HepG2 (cell line): ENCODE results near the gene ASTN1. TPM values are rescaled to one million over a fixed set of nuclear protein-coding genes. Genes with fewer than 3 reads are reported as not detected.

Source experiments
- ATAC-seq: fragments of 200-7000 bp; cut with Tn5 transposase; 3 replicates; pipeline ENCODE4 v1.9.1; 2020; ENCODE audit warnings: mild to moderate bottlenecking, moderate library complexity
- BruUV-seq: library from RNA; stranded (reverse); fragments of 400-500 nt; replicated peaks from 2 replicates; lab custom pipeline; 2021; lab: Mats Ljungman, UMichigan
- CTCF ChIA-PET: fragments of 300-600 bp; formaldehyde crosslinking; extraction: SDS; loops from one replicate; lab custom pipeline; 2021; ENCODE audit warnings: low total read pairs, inconsistent platforms, low intra/inter-chr PET ratio; lab: Yijun Ruan, JAX
- POLR2A ChIA-PET: fragments of 350-600 bp; sonication (Branson Sonifier 250); formaldehyde crosslinking; loops from one replicate; lab custom pipeline; 2020; ENCODE audit warnings: antibody characterized with exemption, inconsistent platforms; lab: Yijun Ruan, JAX
- DNase-seq: peaks from one replicate; pipeline ENCODE4 v3.0.0-alpha.2; 2015; ENCODE audit warnings: low spot score
- FAIRE-seq: peaks from 3 replicates; lab custom pipeline; 2011; peaks lifted over from hg19 to GRCh38; lab: Jason Lieb, UNC
- H2AFZ ChIP-seq: one replicate; pipeline ENCODE4 v1.6.1; 2011; ENCODE audit warnings: low read length, inconsistent platforms
- H3K27ac ChIP-seq: fragments of 300-600 bp; 3 replicates; pipeline ENCODE4 v1.8.0; 2011; ENCODE audit warnings: mixed run types, mild to moderate bottlenecking, mixed read lengths, low read length, inconsistent platforms; ENCODE audit not compliant: insufficient read depth; ENCODE audit errors: extremely low read length
- H3K27me3 ChIP-seq, 2 experiments: fragments of 200-600 bp in 1 of 2; 2 replicates in 1 of 2; 3 replicates in 1 of 2; pipeline versions ENCODE4 v1.6.0 to v1.8.0; 2011; ENCODE audit warnings: low read length in 2 of 2, mild to moderate bottlenecking in 2 of 2, moderate library complexity in 2 of 2, inconsistent platforms in 1 of 2; ENCODE audit not compliant: insufficient read depth in 2 of 2, control insufficient read depth in 1 of 2
- H3K36me3 ChIP-seq, 2 experiments: fragments of 200-600 bp in 1 of 2; replicated peaks in 1 of 2; 2 replicates in 1 of 2; 3 replicates in 1 of 2; pipeline versions ENCODE4 v1.5.1 to v1.8.0; 2011; ENCODE audit warnings: low read length in 2 of 2, inconsistent platforms in 1 of 2; ENCODE audit not compliant: insufficient read depth in 2 of 2, control insufficient read depth in 1 of 2
- H3K4me1 ChIP-seq: 2 replicates; pipeline ENCODE4 v1.5.1; 2012; ENCODE audit warnings: low read length, inconsistent platforms; ENCODE audit not compliant: insufficient read depth
- H3K4me2 ChIP-seq: 2 replicates; pipeline ENCODE4 v1.6.0; 2011; ENCODE audit warnings: low read depth, low read length, inconsistent platforms
- H3K4me3 ChIP-seq, 3 experiments: fragments of 200-600 bp in 1 of 3; sonication (generic), shearing (Covaris generic) in 1 of 3; replicated peaks in 1 of 3; 2 replicates each; pipeline ENCODE4 v1.5.1; 2011 to 2016; ENCODE audit warnings: low read length in 3 of 3, inconsistent platforms in 2 of 3, low read depth in 2 of 3, mild to moderate bottlenecking in 2 of 3, control low read depth in 1 of 3, mixed read lengths in 1 of 3; ENCODE audit not compliant: insufficient read depth in 1 of 3
- H3K79me2 ChIP-seq: one replicate; pipeline ENCODE4 v1.6.1; 2011; ENCODE audit warnings: low read length, inconsistent platforms; ENCODE audit not compliant: insufficient read depth
- H3K9ac ChIP-seq: 2 replicates; pipeline ENCODE4 v1.6.0; 2011; ENCODE audit warnings: mild to moderate bottlenecking, low read depth, low read length, inconsistent platforms; ENCODE audit not compliant: insufficient read depth
- H3K9me3 ChIP-seq: 2 replicates; pipeline ENCODE4 v1.5.1; 2012; ENCODE audit warnings: mild to moderate bottlenecking, low read length
- H4K20me1 ChIP-seq: 2 replicates; pipeline ENCODE4 v1.6.0; 2011; ENCODE audit warnings: inconsistent platforms, mild to moderate bottlenecking, low read length, moderate library complexity; ENCODE audit not compliant: insufficient read depth
- AHR ChIP-seq: IDR thresholded peaks from 2 replicates; pipeline ENCODE4 v1.6.1; 2018; ENCODE audit warnings: missing genetic modification reagents, missing compliant biosample characterization
- CBX1 ChIP-seq: IDR thresholded peaks from one replicate; pipeline ENCODE4 v1.6.1; 2016; ENCODE audit warnings: antibody characterized with exemption, low read depth
- ELF4 ChIP-seq: sonication (generic); formaldehyde crosslinking; IDR thresholded peaks from 2 replicates; pipeline ENCODE4 v1.5.0; 2020; ENCODE audit warnings: missing genetic modification reagents, mild to moderate bottlenecking, moderate library complexity, borderline replicate concordance
- HINFP ChIP-seq: sonication (generic); formaldehyde crosslinking; IDR thresholded peaks from 2 replicates; pipeline ENCODE4 v1.4.0; 2020; ENCODE audit warnings: low read depth, mild to moderate bottlenecking, missing genetic modification reagents
- KMT2B ChIP-seq: IDR thresholded peaks from 2 replicates; pipeline ENCODE4 v1.6.1; 2016; ENCODE audit warnings: missing genetic modification reagents, missing compliant biosample characterization
- YEATS4 ChIP-seq: sonication (generic); formaldehyde crosslinking; IDR thresholded peaks from 2 replicates; pipeline ENCODE4 v1.4.0; 2020; ENCODE audit warnings: missing genetic modification reagents, borderline replicate concordance
- ZNF10 ChIP-seq: sonication (generic); formaldehyde crosslinking; IDR thresholded peaks from 2 replicates; pipeline ENCODE4 v1.4.0; 2020; ENCODE audit warnings: mild to moderate bottlenecking, low read depth, missing genetic modification reagents, borderline replicate concordance
- ZNF101 ChIP-seq: sonication (generic); formaldehyde crosslinking; IDR thresholded peaks from 2 replicates; pipeline ENCODE4 v1.4.0; 2020; ENCODE audit warnings: mild to moderate bottlenecking, low read depth, missing genetic modification reagents, borderline replicate concordance
- WGBS: methylation state at CpG from one replicate; pipeline ENCODE4 v1.1.6; 2017; ENCODE audit warnings: low lambda C conversion rate; 5-methylcytosine and 5-hydroxymethylcytosine counted together
- in situ Hi-C: cut with HindIII; loops from 2 replicates; pipeline ENCODE4 v1.10.0; 2017; ENCODE audit warnings: low pct_unique_long_range_greater_than_20kb; ENCODE audit not compliant: extremely low pct_ligation_motif_present
- intact Hi-C: fragments of 100-400 bp; cut with micrococcal nuclease; formaldehyde crosslinking; loops from one replicate; pipeline ENCODE4 v1.10.0; 2022; ENCODE audit not compliant: unreplicated experiment
- polyA plus RNA-seq, 8 experiments: library from polyadenylated mRNA; depleted of rRNA in 3 of 8; stranded (reverse) in 7 of 8; unstranded in 1 of 8; fragments of >200 nt; fragmentation: Illumina TruSeq in 4 of 8; extraction: Trizol in 4 of 8; gene quantifications; 2 replicates each; pipeline versions ENCODE4 v1.2.1 to v1.2.3, GENCODE V29; 2011 to 2016; ENCODE audit warnings: low read depth in 4 of 8, missing spikeins in 1 of 8, mixed read lengths in 1 of 8; ENCODE audit not compliant: insufficient read depth in 1 of 8
- total RNA-seq, 5 experiments: library from RNA; depleted of rRNA; stranded (reverse); fragments of >200 nt; fragmentation: Illumina TruSeq; extraction: Trizol; gene quantifications; 2 replicates each; pipeline ENCODE4 v1.2.3, GENCODE V29; 2016; ENCODE audit warnings: low read depth in 1 of 5

Gene ASTN1
- total and polyA plus RNA-seq, 2 of the 13 experiments (the other 11 are each of a cell fraction or from before 2014, with no cell fraction given) = not detected

GRCh38 chr1:176884911-176885310 is 279.6 kb downstream of the ASTN1 start:
- H2AFZ ChIP-seq = no peak overlapping the region
- CTCF ChIA-PET = no interaction called here
- no TSS peak for BruUV-seq
- H3K27ac ChIP-seq = no peak overlapping the region
- H3K27me3 ChIP-seq = no peaks in the 10 kb centered on the region; a peak in 2 of 5 replicates
- intact Hi-C loops = no loop called here
- ATAC-seq (no peak), FAIRE-seq (no peak), DNase-seq (no peak)
- no peaks in the 10 kb centered on the region for H3K79me2 ChIP-seq
- no peak for TF ChIP-seq ELF4 (CRISPR knock-in tag)
- no peak for TF ChIP-seq HINFP (CRISPR knock-in tag)
- TF ChIP-seq AHR (CRISPR knock-in tag) = no peak
- no peak for TF ChIP-seq CBX1
- TF ChIP-seq KMT2B (CRISPR knock-in tag) = no peak
- TF ChIP-seq ZNF10 (CRISPR knock-in tag) = no peak
- no peak for TF ChIP-seq YEATS4 (CRISPR knock-in tag)
- TF ChIP-seq ZNF101 (CRISPR knock-in tag) = no peak
- no peak overlapping the region for H3K4me3 ChIP-seq
- H3K36me3 ChIP-seq = no peaks in the 10 kb centered on the region
- in situ Hi-C loops = loop anchor here (5.0 to 25.0 kb wide), 3 partner anchors 328 to 902 kb away; no protein-coding TSS in a partner anchor
- WGBS = 0% methylated on average over 1 of the region's 1 CpG
- no peaks in the 10 kb centered on the region for H3K4me1 ChIP-seq
- no peaks in the 10 kb centered on the region for H3K9me3 ChIP-seq
- H3K4me2 ChIP-seq = no peak overlapping the region
- no peaks in the 10 kb centered on the region for H4K20me1 ChIP-seq
- no peak overlapping the region for H3K9ac ChIP-seq
- POLR2A ChIA-PET = no interaction called here
